ENCODE measurements around the gene CHCHD3.
"Not testable (repeated sequence)": the region's sequence is repeated elsewhere in the genome, so short reads cannot be mapped to it uniquely, and the experiment has no call there.

The CHCHD3 gene

DNA sequence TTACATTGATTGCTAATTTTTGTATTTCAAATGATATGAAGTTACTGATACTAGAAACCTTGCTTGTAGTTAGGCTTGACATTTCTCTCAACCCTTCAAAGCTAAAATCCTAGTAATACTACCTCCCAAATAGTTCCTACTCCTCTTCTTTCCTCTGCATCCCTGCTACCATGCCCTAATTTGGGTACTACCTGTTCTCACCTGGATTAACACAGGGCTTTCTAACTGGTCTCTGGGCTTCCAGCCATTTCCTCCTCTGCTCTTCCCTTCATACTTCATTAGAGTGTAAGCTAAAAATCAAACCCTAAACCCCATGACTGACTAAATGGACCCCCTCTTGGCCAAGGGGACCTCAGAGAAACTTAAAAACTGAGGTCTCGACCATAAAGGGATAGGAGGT is 112.4 kb downstream of the CHCHD3 start:
- Mint-ChIP-seq H3K27me3 (no peaks in the 10 kb centered on the region), H3K27ac (no peak overlapping the region), H3K4me1 (peaks cover 13% of the 10 kb centered on the region), H3K36me3 (peaks cover 27% of the 10 kb centered on the region), H3K9me3 (no peaks in the 10 kb centered on the region), H3K4me3 (no peak overlapping the region)

DNA sequence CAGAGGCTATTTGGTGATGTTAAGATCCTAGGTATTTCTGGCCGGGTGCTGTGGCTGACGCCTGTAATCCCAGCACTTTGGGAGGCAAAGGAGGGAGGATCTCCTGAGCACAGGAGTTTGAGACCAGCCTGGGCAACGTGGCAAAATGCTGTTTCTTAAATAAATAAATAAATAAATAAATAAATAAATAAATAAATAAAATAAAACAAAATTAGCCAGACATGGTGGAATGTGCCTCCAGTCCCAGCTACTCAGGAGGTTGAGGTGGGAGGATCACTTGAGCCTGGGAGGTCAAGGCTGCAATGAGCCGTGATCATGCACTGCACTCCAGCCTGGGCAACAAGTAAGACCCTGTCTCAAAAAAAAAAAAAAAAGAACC is 114.4 kb downstream of the CHCHD3 start:
- not testable (repeated sequence) for H3K27ac Mint-ChIP-seq, H3K27me3 Mint-ChIP-seq, H3K4me3 Mint-ChIP-seq, H3K9me3 Mint-ChIP-seq
- peaks cover 16% of the 10 kb centered on the region for H3K36me3 Mint-ChIP-seq
- peaks cover 13% of the 10 kb centered on the region for H3K4me1 Mint-ChIP-seq

DNA sequence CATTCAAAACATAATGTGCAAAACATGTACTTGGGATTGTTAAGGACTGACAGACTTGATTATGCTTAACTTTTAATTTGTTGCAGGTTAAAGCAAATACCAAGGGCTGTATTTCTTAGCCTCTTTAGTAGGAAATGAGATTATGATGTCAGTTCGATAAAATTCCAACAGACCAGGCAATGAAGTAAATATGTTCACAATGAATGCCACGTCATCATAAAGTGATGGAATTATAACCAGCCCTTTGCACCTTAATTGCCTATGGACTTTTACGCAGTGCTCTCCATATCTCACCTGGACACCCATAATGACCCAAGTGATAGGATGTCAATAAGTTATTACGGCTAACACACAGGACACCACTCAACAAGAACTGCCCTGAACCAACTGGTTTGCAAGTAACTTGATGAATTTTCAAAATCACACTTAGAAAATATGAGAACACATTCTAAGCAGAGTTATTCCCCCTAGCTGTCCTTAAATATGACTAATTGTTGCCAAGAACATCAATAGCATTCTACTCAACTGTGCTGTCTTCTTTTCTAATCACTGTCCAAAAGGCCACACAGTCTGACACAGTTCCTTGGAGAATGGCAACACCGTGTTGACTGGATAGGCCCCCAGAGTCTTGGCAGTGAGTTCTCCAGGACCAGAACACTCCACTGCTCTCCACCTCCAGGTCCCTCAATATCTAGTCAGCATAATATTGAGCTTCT is 115.0 kb downstream of the CHCHD3 start:
- Mint-ChIP-seq H3K27ac (no peak overlapping the region), H3K9me3 (no peaks in the 10 kb centered on the region), H3K27me3 (no peaks in the 10 kb centered on the region), H3K36me3 (peaks cover 14% of the 10 kb centered on the region), H3K4me1 (peaks cover 13% of the 10 kb centered on the region), H3K4me3 (no peak overlapping the region)

DNA sequence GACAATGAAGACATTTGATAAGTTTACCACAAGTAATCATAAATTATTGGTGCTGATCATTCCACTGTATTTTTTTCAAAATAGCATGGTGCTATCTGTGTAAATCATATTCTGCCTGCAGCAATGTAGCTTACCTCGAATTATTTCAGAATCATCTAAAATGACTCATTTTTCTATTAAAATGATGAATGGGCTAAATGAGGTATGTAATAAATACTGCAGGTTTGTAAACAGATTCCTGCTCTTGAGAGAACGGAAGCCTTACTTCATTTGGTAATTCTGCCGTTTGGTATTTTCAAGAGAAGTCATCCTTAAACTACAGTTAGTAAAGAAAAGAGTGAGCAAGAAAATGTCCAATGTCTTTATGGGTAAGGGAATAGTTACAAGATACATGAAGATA is 115.9 kb downstream of the CHCHD3 start:
- Mint-ChIP-seq H3K27ac (no peak overlapping the region), H3K36me3 (peaks cover 11% of the 10 kb centered on the region), H3K4me3 (no peak overlapping the region), H3K9me3 (no peaks in the 10 kb centered on the region), H3K4me1 (peaks cover 13% of the 10 kb centered on the region), H3K27me3 (no peaks in the 10 kb centered on the region)

DNA sequence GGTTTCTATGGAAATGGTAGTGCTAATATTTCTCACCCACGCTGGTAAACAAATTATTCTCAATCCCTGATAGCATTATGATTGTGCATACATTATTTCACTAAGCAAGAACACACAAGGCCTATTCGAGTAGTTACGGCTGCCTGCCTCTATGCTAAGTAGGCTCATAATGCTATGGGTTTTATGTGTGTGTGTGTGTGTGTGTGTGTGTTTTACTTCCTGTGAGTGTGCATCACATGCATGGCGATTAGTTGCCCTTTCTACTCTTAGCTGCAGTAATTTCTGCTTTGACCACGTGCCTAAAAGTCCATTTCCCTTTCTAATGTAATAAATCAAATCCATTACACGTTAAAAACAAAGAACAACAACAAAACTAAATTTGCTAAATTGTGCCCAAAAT is 117.0 kb downstream of the CHCHD3 start:
- no peak overlapping the region for H3K4me3 Mint-ChIP-seq
- H3K4me1 Mint-ChIP-seq: peaks cover 14% of the 10 kb centered on the region
- H3K27ac Mint-ChIP-seq: no peak overlapping the region
- peaks cover 17% of the 10 kb centered on the region for H3K36me3 Mint-ChIP-seq
- H3K27me3 Mint-ChIP-seq: no peaks in the 10 kb centered on the region
- H3K9me3 Mint-ChIP-seq: no peaks in the 10 kb centered on the region

DNA sequence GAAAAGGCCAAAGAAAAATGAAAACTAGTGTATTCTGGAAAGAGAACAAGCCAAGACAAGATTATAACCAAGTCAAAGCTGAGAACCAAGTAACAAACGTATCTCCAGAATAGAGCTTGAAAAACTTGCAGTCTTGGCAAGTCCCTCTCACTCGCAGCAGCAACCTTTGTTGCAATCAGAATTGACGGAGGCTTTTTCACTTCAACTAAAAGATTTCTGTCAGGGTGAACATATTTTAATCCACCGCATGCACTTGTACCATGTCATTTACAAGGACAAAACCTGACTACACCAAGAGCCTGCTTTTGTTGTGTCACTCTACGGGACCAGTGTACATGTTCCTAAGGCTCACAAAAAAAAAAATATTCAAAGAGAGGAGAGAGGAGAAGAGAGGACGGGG is 122.0 kb downstream of the CHCHD3 start:
- Mint-ChIP-seq H3K27ac (peak overlapping the region; percentile 27), H3K36me3 (peaks cover 18% of the 10 kb centered on the region), H3K9me3 (no peaks in the 10 kb centered on the region), H3K4me3 (no peak overlapping the region), H3K27me3 (no peaks in the 10 kb centered on the region), H3K4me1 (peaks cover 4% of the 10 kb centered on the region)

DNA sequence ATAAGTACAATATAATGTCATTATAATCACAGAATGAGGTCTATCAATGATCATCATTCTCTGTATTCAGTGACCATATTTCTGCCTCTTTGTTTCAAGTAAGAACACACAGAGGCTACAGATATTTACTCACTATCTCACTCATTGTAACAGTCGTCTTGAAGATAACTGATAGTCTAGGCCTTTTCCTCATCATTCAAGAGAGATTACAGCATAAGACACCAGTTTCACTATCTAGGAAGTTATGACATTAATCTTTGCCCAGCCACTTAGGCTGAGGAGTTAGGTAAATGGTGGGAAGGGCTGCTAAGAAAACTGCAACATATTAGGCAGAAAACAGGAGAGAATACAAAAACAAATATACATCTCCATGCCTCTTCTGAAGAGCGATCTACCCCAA is 125.3 kb downstream of the CHCHD3 start:
- Mint-ChIP-seq H3K27ac (no peak overlapping the region), H3K4me3 (no peak overlapping the region), H3K36me3 (peaks cover 15% of the 10 kb centered on the region), H3K4me1 (peaks cover 4% of the 10 kb centered on the region), H3K27me3 (no peaks in the 10 kb centered on the region), H3K9me3 (no peaks in the 10 kb centered on the region)

DNA sequence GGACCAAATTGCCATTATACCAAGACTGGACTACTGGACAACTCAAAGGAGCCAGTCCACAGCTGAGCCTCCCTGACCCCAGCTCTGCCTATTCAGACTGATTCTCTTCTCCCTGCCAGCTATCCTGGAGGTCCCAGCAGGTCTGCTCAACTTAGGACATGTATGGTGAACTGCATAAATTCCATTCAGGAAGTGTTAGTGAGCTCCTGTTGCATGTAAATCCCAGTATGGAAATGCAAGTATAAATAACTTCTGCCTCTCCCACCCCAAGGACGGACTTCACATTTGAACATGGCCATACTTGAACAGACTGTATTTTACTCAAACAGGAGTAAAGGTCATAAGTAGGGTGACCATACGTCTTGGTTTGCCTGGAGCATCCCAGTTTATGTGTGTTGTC is 128.4 kb downstream of the CHCHD3 start:
- H3K27me3 Mint-ChIP-seq: no peaks in the 10 kb centered on the region
- no peak overlapping the region for H3K27ac Mint-ChIP-seq
- H3K36me3 Mint-ChIP-seq: peaks cover 16% of the 10 kb centered on the region
- no peaks in the 10 kb centered on the region for H3K4me1 Mint-ChIP-seq
- H3K9me3 Mint-ChIP-seq: no peaks in the 10 kb centered on the region
- H3K4me3 Mint-ChIP-seq: no peak overlapping the region

DNA sequence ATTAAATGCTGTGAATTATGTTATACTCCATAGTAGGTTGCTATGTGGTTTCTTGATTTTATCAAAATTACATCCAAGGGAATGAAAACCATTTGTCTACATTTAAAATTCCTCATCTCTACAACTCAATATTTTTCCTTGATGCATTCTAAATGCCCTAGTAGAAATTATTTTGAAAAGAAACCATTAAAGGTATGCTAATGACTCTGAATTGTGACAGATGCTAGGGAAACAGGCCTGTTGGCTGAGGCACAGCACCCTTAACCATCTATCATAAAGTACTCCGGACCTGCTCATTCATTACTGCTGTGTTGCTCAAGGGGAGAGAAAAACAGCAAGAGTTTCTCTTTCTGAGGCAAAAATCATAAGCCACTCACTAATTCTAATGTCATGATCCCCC is 131.2 kb downstream of the CHCHD3 start:
- H3K4me3 Mint-ChIP-seq: no peak overlapping the region
- peaks cover 17% of the 10 kb centered on the region for H3K36me3 Mint-ChIP-seq
- no peaks in the 10 kb centered on the region for H3K27me3 Mint-ChIP-seq
- H3K4me1 Mint-ChIP-seq: no peaks in the 10 kb centered on the region
- H3K27ac Mint-ChIP-seq: no peak overlapping the region
- no peaks in the 10 kb centered on the region for H3K9me3 Mint-ChIP-seq

DNA sequence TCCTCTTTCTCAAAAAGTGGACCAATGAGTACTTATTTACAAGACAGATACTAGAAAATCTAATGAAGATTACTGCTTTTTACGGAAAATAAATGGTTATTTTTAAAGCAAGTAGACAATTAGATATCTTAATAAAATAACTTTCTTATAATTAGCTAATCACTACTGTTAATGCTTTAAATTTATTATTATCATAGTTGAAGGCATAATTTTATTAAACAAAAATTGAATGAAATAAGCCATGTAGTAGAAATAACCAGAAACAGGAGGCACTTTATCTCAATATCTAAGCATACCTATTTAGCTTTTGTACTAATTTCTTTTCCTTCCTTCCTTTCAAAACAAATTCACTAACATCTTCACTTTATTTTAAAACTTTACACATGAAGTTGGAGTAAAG is 134.9 kb downstream of the CHCHD3 start:
- H3K27me3 Mint-ChIP-seq: no peaks in the 10 kb centered on the region
- H3K36me3 Mint-ChIP-seq: peaks cover 15% of the 10 kb centered on the region
- no peak overlapping the region for H3K27ac Mint-ChIP-seq
- H3K4me3 Mint-ChIP-seq: no peak overlapping the region
- H3K9me3 Mint-ChIP-seq: no peaks in the 10 kb centered on the region
- H3K4me1 Mint-ChIP-seq: peaks cover 5% of the 10 kb centered on the region

DNA sequence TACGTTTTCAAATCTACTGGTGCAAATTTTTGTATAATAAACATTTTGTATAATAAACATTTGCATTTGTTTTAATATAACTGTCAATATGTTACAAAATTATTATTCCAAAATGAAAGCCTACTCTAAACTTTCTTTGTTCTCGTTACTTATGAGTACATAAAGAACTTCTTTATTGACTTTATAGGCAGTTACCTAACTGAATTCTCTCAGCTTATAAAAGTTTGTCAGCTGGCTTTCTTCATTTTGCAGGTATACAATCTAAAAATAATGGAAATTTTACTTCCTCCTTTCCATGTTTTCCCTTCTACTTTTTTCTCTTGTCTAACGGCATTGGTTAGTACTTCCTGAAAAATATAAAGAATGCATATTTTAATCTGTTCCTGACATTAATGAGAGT is 137.1 kb downstream of the CHCHD3 start:
- Mint-ChIP-seq H3K4me3 (no peak overlapping the region), H3K9me3 (no peaks in the 10 kb centered on the region), H3K27ac (no peak overlapping the region), H3K4me1 (peaks cover 5% of the 10 kb centered on the region), H3K36me3 (peaks cover 16% of the 10 kb centered on the region), H3K27me3 (no peaks in the 10 kb centered on the region)

DNA sequence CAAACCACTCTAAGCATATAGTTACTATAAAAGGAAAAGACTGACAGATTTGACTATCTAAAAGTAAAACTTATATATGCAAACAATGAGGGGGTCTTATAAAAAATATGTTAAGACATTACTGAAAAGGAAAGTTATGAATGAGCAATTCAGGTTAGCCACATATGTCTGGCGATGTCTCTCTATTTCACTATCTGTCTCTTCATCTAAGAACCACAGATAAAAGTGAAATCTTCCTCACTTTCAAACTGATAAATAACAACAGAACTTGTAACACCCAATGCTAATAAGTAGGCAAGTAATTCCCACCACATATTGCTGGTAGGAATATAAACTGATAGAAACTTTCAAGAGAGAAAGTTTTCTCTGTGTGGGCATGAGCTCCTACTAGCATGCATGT is 138.2 kb downstream of the CHCHD3 start:
- Mint-ChIP-seq H3K36me3 (peaks cover 19% of the 10 kb centered on the region), H3K9me3 (no peaks in the 10 kb centered on the region), H3K4me1 (peaks cover 5% of the 10 kb centered on the region), H3K4me3 (no peak overlapping the region), H3K27me3 (no peaks in the 10 kb centered on the region), H3K27ac (no peak overlapping the region)

DNA sequence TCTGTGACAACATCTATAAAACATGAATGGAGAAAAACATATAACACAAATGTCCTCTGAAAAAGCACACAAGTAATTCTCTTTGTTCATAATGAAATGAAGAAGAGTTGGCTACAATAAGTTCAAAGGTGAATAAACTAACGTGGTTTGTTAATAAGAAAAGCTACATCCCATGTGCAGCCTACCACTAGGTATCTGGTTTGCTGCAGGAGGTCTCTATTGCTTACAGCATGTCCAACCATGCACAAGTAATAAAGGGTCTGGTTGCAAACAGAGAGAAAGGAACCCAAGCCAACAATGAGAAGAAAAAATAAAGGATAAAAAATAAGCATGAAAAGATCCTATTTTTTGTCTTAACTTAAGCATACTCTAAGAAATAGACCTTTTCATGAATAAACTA is 139.2 kb downstream of the CHCHD3 start:
- peaks cover 21% of the 10 kb centered on the region for H3K36me3 Mint-ChIP-seq
- H3K4me3 Mint-ChIP-seq: no peak overlapping the region
- no peaks in the 10 kb centered on the region for H3K27me3 Mint-ChIP-seq
- no peak overlapping the region for H3K27ac Mint-ChIP-seq
- H3K4me1 Mint-ChIP-seq: peaks cover 5% of the 10 kb centered on the region
- H3K9me3 Mint-ChIP-seq: no peaks in the 10 kb centered on the region

DNA sequence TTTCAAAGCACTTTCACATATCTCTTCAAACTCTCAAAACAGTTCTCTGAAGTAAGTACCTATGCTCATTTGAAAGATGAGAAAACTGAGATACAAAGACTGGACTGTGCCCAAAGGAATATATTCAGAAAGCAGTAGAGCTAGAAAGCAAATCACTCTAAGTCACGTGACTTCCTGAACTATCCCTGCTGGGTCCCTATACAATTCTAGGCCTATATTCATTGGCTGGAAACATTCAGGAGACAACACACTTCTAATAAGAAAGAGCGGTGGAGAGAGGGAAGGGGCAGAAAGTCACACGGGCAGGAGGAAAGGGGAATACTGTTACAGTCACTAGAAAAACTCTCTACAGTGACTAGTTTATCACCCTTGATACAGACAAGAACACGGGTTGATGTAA is 140.0 kb downstream of the CHCHD3 start:
- Mint-ChIP-seq H3K9me3 (no peaks in the 10 kb centered on the region), H3K4me3 (no peak overlapping the region), H3K27ac (no peak overlapping the region), H3K27me3 (no peaks in the 10 kb centered on the region), H3K4me1 (peaks cover 5% of the 10 kb centered on the region), H3K36me3 (peaks cover 21% of the 10 kb centered on the region)

DNA sequence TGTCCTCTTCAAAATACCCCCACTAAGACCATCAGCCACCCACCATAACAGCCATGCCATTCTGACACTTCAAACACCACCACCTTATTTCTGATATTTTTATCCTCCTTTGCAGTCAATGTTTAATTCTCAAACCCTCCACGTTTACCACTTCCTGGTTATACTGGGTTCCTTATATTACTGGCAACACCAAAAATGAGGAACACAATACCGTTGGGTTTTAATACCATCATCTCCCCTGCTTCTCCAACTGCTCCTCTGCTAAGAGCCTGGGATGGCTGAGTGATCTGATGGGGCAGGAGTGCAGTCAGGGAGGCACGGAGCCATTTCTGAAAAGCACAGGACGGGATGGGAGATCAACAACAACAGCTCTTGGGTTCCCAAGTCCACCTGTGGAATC is 140.5 kb downstream of the CHCHD3 start:
- Mint-ChIP-seq H3K27ac (no peak overlapping the region), H3K36me3 (peaks cover 21% of the 10 kb centered on the region), H3K4me3 (no peak overlapping the region), H3K27me3 (no peaks in the 10 kb centered on the region), H3K4me1 (peaks cover 5% of the 10 kb centered on the region), H3K9me3 (no peaks in the 10 kb centered on the region)

DNA sequence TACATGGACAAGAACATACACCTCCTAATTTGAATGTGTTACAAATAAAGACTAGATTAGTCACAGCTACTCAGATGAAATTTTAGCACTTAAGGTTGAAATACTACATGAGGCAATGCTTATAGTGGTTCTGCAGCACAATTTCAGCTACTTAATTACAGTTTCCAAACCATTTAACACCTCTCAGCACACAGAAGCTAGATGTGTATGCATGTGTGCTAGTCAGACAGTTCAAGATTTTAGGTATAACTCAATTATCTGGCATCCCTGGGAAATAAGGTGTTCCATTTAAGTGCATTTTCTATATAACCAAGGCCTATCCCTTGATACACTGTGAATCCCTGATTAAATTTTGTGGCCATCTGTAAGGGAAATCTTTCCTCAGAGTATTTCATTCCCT is 141.8 kb downstream of the CHCHD3 start:
- Mint-ChIP-seq H3K4me3 (no peak overlapping the region), H3K27ac (no peak overlapping the region), H3K36me3 (peaks cover 27% of the 10 kb centered on the region), H3K27me3 (no peaks in the 10 kb centered on the region), H3K4me1 (peaks cover 5% of the 10 kb centered on the region), H3K9me3 (no peaks in the 10 kb centered on the region)

DNA sequence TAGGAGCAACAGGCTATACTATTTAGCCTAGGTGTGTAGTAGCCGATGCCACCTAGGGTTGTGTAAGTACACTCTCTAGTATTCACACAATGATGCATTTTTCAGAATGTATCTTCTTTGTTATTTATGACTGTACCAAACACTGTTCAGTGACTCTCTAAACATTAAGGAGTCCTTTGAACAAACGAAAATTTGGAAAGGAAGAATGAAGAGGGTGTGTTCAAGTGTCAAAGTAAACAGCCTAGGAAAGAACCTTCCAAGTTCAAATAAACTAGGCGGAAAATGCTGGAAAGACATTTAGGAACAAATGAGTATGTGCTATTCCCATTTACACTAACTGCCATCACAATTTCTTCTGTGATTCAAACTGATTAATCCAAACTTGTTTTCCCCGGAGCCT is 142.4 kb downstream of the CHCHD3 start:
- Mint-ChIP-seq H3K9me3 (no peaks in the 10 kb centered on the region), H3K36me3 (peaks cover 27% of the 10 kb centered on the region), H3K27me3 (no peaks in the 10 kb centered on the region), H3K4me1 (peaks cover 5% of the 10 kb centered on the region), H3K4me3 (no peak overlapping the region), H3K27ac (no peak overlapping the region)

Data from activated naive CD4-positive, alpha-beta T cell treated with anti-CD3 and anti-CD28 coated beads, Interleukin-2, amount 50 U/mL, for 24 hours (primary cell).